Breast epithelium (tissue), 3 donors: ENCODE measurements around the gene GSG1.

Source experiments
- POLR2A ChIP-seq: fragments of 450-650 bp; IDR thresholded peaks from one replicate; pipeline ENCODE4 v1.6.1; 2016; ENCODE audit warnings: antibody characterized with exemption, mild to moderate bottlenecking, moderate library complexity
- TF ChIP-seq, protein P1 (sequence below), 3 donors: fragments of 450-650 bp; IDR thresholded peaks; one replicate each; pipeline ENCODE4 v1.5.1; 2016 to 2017; ENCODE audit warnings: antibody characterized with exemption in 3 of 3, mild to moderate bottlenecking in 3 of 3, moderate library complexity in 3 of 3

DNA sequence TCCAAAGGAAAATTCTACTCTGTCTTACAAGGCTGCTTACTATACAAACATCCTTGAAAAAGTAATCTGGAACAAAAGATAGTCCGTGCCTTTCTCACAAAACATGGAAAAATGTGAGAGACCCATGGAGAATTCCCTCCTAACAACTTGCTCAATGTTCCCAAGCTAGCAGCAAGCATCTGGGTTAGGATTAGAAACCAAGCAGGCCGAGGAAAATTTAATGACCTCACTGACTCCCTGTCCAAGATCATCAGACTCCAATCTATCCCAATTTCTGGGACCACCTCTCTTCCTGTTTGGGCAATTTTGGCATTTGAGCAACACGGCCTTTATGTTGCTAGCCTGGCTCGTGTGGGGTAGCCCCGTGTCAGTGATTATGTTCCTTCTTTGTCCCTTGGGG is 18.1 kb upstream of the GSG1 start:
- no peak for TF ChIP-seq POLR2A
- TF ChIP-seq, protein P1, sequence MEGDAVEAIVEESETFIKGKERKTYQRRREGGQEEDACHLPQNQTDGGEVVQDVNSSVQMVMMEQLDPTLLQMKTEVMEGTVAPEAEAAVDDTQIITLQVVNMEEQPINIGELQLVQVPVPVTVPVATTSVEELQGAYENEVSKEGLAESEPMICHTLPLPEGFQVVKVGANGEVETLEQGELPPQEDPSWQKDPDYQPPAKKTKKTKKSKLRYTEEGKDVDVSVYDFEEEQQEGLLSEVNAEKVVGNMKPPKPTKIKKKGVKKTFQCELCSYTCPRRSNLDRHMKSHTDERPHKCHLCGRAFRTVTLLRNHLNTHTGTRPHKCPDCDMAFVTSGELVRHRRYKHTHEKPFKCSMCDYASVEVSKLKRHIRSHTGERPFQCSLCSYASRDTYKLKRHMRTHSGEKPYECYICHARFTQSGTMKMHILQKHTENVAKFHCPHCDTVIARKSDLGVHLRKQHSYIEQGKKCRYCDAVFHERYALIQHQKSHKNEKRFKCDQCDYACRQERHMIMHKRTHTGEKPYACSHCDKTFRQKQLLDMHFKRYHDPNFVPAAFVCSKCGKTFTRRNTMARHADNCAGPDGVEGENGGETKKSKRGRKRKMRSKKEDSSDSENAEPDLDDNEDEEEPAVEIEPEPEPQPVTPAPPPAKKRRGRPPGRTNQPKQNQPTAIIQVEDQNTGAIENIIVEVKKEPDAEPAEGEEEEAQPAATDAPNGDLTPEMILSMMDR (IDR thresholded peaks at IDR 0.05): no peak
